Measurements from ENCODE around the gene PCDHGC3.
"Not testable (repeated sequence)": the region's sequence is repeated elsewhere in the genome, so short reads cannot be mapped to it uniquely, and the experiment has no call there.

The PCDHGC3 gene

GRCh38 chr5:141475625-141476131 lies at the start of gene PCDHGC3:
Gene PCDHGC3, plus strand, starts transcription at chr5:141475966. Its CDS starts 151 bp downstream, at chr5:141476117.
- DNase-seq (ENCODE audit: low read depth), result no peak

GRCh38 chr5:141427783-141428426 lies 47.9 kb upstream of the PCDHGC3 start:
- DNase-seq (ENCODE audit: low read depth), result no peak

- no peak for DNase-seq (ENCODE audit: low read depth)
Observed at GRCh38 chr5:141430332-141431113, 45.2 kb upstream of the PCDHGC3 start, which contains the start of gene PCDHGA12. Gene PCDHGA12, plus strand, starts transcription at chr5:141430507. Its CDS starts 253 bp downstream, at chr5:141430760.

GRCh38 chr5:141431286-141431685 lies 44.5 kb upstream of the PCDHGC3 start:
- no peak for DNase-seq (ENCODE audit: low read depth)

- DNase-seq (ENCODE audit: low read depth), result not testable (repeated sequence)
Observed at GRCh38 chr5:141432308-141432707, 43.5 kb upstream of the PCDHGC3 start.

GRCh38 chr5:141432726-141433125 lies 43.0 kb upstream of the PCDHGC3 start:
- not testable (repeated sequence) for DNase-seq (ENCODE audit: low read depth)

- no peak for DNase-seq (ENCODE audit: low read depth)
Observed at GRCh38 chr5:141434006-141434405, 41.8 kb upstream of the PCDHGC3 start.

- DNase-seq (ENCODE audit: low read depth), result no peak
Observed at GRCh38 chr5:141437221-141437620, 38.5 kb upstream of the PCDHGC3 start.

- DNase-seq (ENCODE audit: low read depth), result no peak
Observed at GRCh38 chr5:141439411-141440141, 36.2 kb upstream of the PCDHGC3 start.

GRCh38 chr5:141440341-141440740 lies 35.4 kb upstream of the PCDHGC3 start:
- DNase-seq (ENCODE audit: low read depth), result no peak

GRCh38 chr5:141441571-141442170 lies 34.1 kb upstream of the PCDHGC3 start:
- DNase-seq (ENCODE audit: low read depth), result no peak

GRCh38 chr5:141465351-141465750 lies 10.4 kb upstream of the PCDHGC3 start:
- DNase-seq (ENCODE audit: low read depth), result no peak

GRCh38 chr5:141476132-141476911 lies 556 bp downstream of the PCDHGC3 start:
- DNase-seq (ENCODE audit: low read depth), result no peak

GRCh38 chr5:141477044-141477575 lies 1.3 kb downstream of the PCDHGC3 start:
- no peak for DNase-seq (ENCODE audit: low read depth)

GRCh38 chr5:141477815-141478214 lies 2.0 kb downstream of the PCDHGC3 start:
- DNase-seq (ENCODE audit: low read depth), result no peak

GRCh38 chr5:141478321-141478945 lies 2.7 kb downstream of the PCDHGC3 start:
- no peak for DNase-seq (ENCODE audit: low read depth)

- no peak for DNase-seq (ENCODE audit: low read depth)
Observed at GRCh38 chr5:141479776-141480175, 4.0 kb downstream of the PCDHGC3 start.

- no peak for DNase-seq (ENCODE audit: low read depth)
Observed at GRCh38 chr5:141483902-141484301, 8.1 kb downstream of the PCDHGC3 start.

GRCh38 chr5:141484310-141484640 lies 8.5 kb downstream of the PCDHGC3 start:
- DNase-seq (ENCODE audit: low read depth), result no peak

GRCh38 chr5:141484641-141485311 lies 9.0 kb downstream of the PCDHGC3 start, which contains the start of gene PCDHGC4:
Gene PCDHGC4, plus strand, starts transcription at chr5:141485030. Its CDS starts 144 bp downstream, at chr5:141485174.
- DNase-seq (ENCODE audit: low read depth), result no peak

All from stimulated activated CD8-positive, alpha-beta memory T cell treated with anti-CD3 and anti-CD28 coated beads, Interleukin-12 subunit alpha, Interleukin-12 subunit beta, amount 100 ng/mL, for 4 hours (primary cell).